ENCODE measurements around the gene RFC3. TPM values are rescaled to one million over a fixed set of nuclear protein-coding genes. Genes with fewer than 3 reads are reported as not detected.

The RFC3 gene
- total and polyA plus RNA-seq, 2 of the 13 experiments (the other 11 are each of a cell fraction or from before 2014, with no cell fraction given), result 16.0 to 55.7 TPM

GRCh38 chr13:33840402-33840801 is 22.5 kb downstream of the RFC3 start:
- Histone ChIP-seq H2AFZ (ENCODE audit: low read length) (no peak overlapping the region), H3K9ac (ENCODE audit: insufficient read depth, low read depth, low read length) (no peak overlapping the region), H3K27ac (ENCODE audit: extremely low read length, insufficient read depth, low read length) (no peak overlapping the region), H3K4me1 (ENCODE audit: insufficient read depth, low read length) (peaks cover 31% of the 10 kb centered on the region), H3K4me3 (replicated peaks in 1 of 3; ENCODE audit: insufficient read depth in 1 of 3, low read depth in 2 of 3, low read length in 3 of 3) (no peak overlapping the region), H3K4me2 (ENCODE audit: low read depth, low read length) (no peak overlapping the region), H3K79me2 (ENCODE audit: insufficient read depth, low read length) (no peaks in the 10 kb centered on the region), H3K9me3 (ENCODE audit: low read length) (no peaks in the 10 kb centered on the region), H3K36me3 (replicated peaks in 1 of 2; ENCODE audit: control insufficient read depth in 1 of 2, insufficient read depth in 2 of 2, low read length in 2 of 2) (peaks cover 1 to 23% of the 10 kb centered on the region in 2 experiments), H4K20me1 (ENCODE audit: insufficient read depth, low read length) (no peaks in the 10 kb centered on the region), H3K27me3 (ENCODE audit: control insufficient read depth in 1 of 2, insufficient read depth in 2 of 2, low read length in 2 of 2) (no peaks in the 10 kb centered on the region)
- FAIRE-seq, result no peak
- no peak for TF ChIP-seq TMF1 (CRISPR knock-in tag; IDR thresholded peaks at IDR 0.05; ENCODE audit: low read depth)
- no peak for TF ChIP-seq PHF8 (CRISPR knock-in tag; IDR thresholded peaks at IDR 0.05)
- TF ChIP-seq NFE2L1 (CRISPR knock-in tag; IDR thresholded peaks at IDR 0.05; ENCODE audit: borderline replicate concordance), result no peak
- TF ChIP-seq NCOR1 (IDR thresholded peaks at IDR 0.05; ENCODE audit: borderline replicate concordance, low read length), result peak; percentile 38; the same call in 1 of the 2 replicates
- TF ChIP-seq FOSL1 (CRISPR knock-in tag; IDR thresholded peaks at IDR 0.05; ENCODE audit: borderline replicate concordance), result no peak
- TF ChIP-seq ZNF704 (CRISPR knock-in tag; IDR thresholded peaks at IDR 0.05; ENCODE audit: borderline replicate concordance), result no peak
- no peak for TF ChIP-seq ZNF678 (CRISPR knock-in tag; IDR thresholded peaks at IDR 0.05)
- 0 out of 2 replicates have a peak, but pooled peaks have one; percentile 18 for TF ChIP-seq HNF4A (CRISPR knock-in tag; IDR thresholded peaks at IDR 0.05)
- 0 out of 2 replicates have a peak, but pooled peaks have one; percentile 32 for TF ChIP-seq ZNF362 (CRISPR knock-in tag; IDR thresholded peaks at IDR 0.05; ENCODE audit: borderline replicate concordance)
- TF ChIP-seq TBL1XR1 (IDR thresholded peaks at IDR 0.05; ENCODE audit: borderline replicate concordance, low read length, partially characterized antibody), result no peak
- TF ChIP-seq CHD2 (IDR thresholded peaks at IDR 0.05; ENCODE audit: low read depth, low read length), result no peak
- no peak for TF ChIP-seq TRIM22 (IDR thresholded peaks at IDR 0.05)
- no peak for TF ChIP-seq ZSCAN25 (CRISPR knock-in tag; IDR thresholded peaks at IDR 0.05)
- TF ChIP-seq ATF2 (CRISPR knock-in tag; IDR thresholded peaks at IDR 0.05), result no peak
- no peak for TF ChIP-seq ZNF629 (CRISPR knock-in tag; conservative IDR thresholded peaks at IDR 0.05)
- no peak for TF ChIP-seq UBTF (CRISPR knock-in tag; IDR thresholded peaks at IDR 0.05)
- TF ChIP-seq ZNF773 (CRISPR knock-in tag; IDR thresholded peaks at IDR 0.05; ENCODE audit: borderline replicate concordance), result no peak
- no peak for TF ChIP-seq TBX3 (IDR thresholded peaks at IDR 0.05; ENCODE audit: borderline replicate concordance)
- BruUV-seq (replicated peaks), result no TSS peak
- CTCF ChIA-PET (ENCODE audit: low intra/inter-chr PET ratio, low total read pairs), result no interaction called here
- POLR2A ChIA-PET, result no interaction called here
- in situ Hi-C loops (cut with HindIII; ENCODE audit: extremely low pct_ligation_motif_present, low pct_unique_long_range_greater_than_20kb), result no loop called here
- WGBS (ENCODE audit: low lambda C conversion rate), result 21% methylated on average over 1 of the region's 1 CpG
- intact Hi-C loops (cut with micrococcal nuclease; ENCODE audit: unreplicated experiment), result no loop called here
- no peak for ATAC-seq
- DNase-seq (ENCODE audit: low spot score), result no peak
